Endothelial cell (in vitro differentiated cells): Measurements from ENCODE around the gene ADCY3. TPM values are rescaled to one million over a fixed set of nuclear protein-coding genes. Genes with fewer than 3 reads are reported as not detected.

Experiments
- DNase-seq: peaks from one replicate; pipeline ENCODE4 v3.0.0; 2021; ENCODE audit warnings: low spot score
- H3K27ac Mint-ChIP-seq: one replicate; pipeline ENCODE4 v1.8.0; 2021; ENCODE audit warnings: mixed read lengths, inconsistent platforms; ENCODE audit not compliant: unreplicated experiment
- H3K27me3 Mint-ChIP-seq: one replicate; pipeline ENCODE4 v1.8.0; 2021; ENCODE audit warnings: mild to moderate bottlenecking, moderate library complexity, mixed read lengths, inconsistent platforms; ENCODE audit not compliant: unreplicated experiment
- H3K36me3 Mint-ChIP-seq: one replicate; pipeline ENCODE4 v1.8.0; 2021; ENCODE audit warnings: mild to moderate bottlenecking, low read depth, mixed read lengths, inconsistent platforms; ENCODE audit not compliant: unreplicated experiment
- H3K4me1 Mint-ChIP-seq: one replicate; pipeline ENCODE4 v1.8.0; 2021; ENCODE audit warnings: mild to moderate bottlenecking, mixed read lengths, inconsistent platforms; ENCODE audit not compliant: unreplicated experiment
- H3K4me3 Mint-ChIP-seq: one replicate; pipeline ENCODE4 v1.8.0; 2021; ENCODE audit warnings: mild to moderate bottlenecking, mixed read lengths, inconsistent platforms; ENCODE audit not compliant: unreplicated experiment
- H3K9me3 Mint-ChIP-seq: one replicate; pipeline ENCODE4 v1.8.0; 2021; ENCODE audit warnings: mixed read lengths, inconsistent platforms; ENCODE audit not compliant: unreplicated experiment
- CTCF ChIP-seq: fragments of 200-600 bp; sonication (generic); IDR thresholded peaks from one replicate; pipeline ENCODE4 v1.5.0; 2021; ENCODE audit warnings: antibody characterized with exemption; ENCODE audit not compliant: unreplicated experiment
- total RNA-seq: library from RNA; stranded (reverse); fragmentation: NEBNext Ultra II Directional; extraction: Animal tissue kit (Norgen Biotek cat#: 25700); gene quantifications from one replicate; pipeline ENCODE4 v1.2.1, GENCODE V29; 2021; ENCODE audit not compliant: unreplicated experiment

ADCY3 gene
- total RNA-seq, 1 donor from 2014 or later: 88.0 TPM

- H3K27me3 Mint-ChIP-seq: peaks cover 17% of the 10 kb centered on the region
- no peak overlapping the region for H3K27ac Mint-ChIP-seq
- DNase-seq: no peak
- no peak overlapping the region for H3K4me3 Mint-ChIP-seq
- peaks cover 36% of the 10 kb centered on the region for H3K4me1 Mint-ChIP-seq
- peaks cover 19% of the 10 kb centered on the region for H3K36me3 Mint-ChIP-seq
- TF ChIP-seq CTCF: no peak
- no peaks in the 10 kb centered on the region for H3K9me3 Mint-ChIP-seq
These were observed 4.9 kb downstream of the ADCY3 start for GRCh38 chr2:24915175-24915574.

- DNase-seq: no peak
- Mint-ChIP-seq H3K4me1 (peaks cover 38% of the 10 kb centered on the region), H3K27me3 (peaks cover 17% of the 10 kb centered on the region), H3K4me3 (no peak overlapping the region), H3K27ac (no peak overlapping the region), H3K9me3 (no peaks in the 10 kb centered on the region), H3K36me3 (peaks cover 24% of the 10 kb centered on the region)
- TF ChIP-seq CTCF: no peak
These were observed 5.3 kb downstream of the ADCY3 start for GRCh38 chr2:24914713-24915112.

DNA sequence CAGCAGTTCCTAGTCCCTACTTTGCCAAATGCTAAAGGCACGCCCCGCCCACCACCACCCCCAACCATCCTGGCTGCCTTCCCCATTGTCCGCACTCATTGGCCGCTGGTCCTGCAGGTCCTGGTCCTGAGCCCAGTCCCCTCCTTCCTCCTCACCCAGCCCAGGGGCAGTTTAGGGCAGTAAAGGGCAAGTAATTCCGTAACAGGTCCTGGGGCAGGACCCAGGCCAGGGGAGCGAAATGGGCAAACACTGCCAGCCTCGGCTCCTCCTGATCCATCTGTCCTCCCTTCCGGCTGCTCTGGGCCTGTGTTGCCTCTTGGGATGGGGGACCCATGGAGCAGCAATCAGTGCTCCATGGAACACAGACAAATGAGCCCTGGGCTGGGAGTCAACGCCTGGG lies 6.1 kb downstream of the ADCY3 start:
- Mint-ChIP-seq H3K4me1 (peaks cover 38% of the 10 kb centered on the region), H3K27me3 (peaks cover 15% of the 10 kb centered on the region), H3K9me3 (no peaks in the 10 kb centered on the region), H3K4me3 (no peak overlapping the region), H3K27ac (no peak overlapping the region), H3K36me3 (peaks cover 26% of the 10 kb centered on the region)
- DNase-seq: no peak
- TF ChIP-seq CTCF: no peak

DNA sequence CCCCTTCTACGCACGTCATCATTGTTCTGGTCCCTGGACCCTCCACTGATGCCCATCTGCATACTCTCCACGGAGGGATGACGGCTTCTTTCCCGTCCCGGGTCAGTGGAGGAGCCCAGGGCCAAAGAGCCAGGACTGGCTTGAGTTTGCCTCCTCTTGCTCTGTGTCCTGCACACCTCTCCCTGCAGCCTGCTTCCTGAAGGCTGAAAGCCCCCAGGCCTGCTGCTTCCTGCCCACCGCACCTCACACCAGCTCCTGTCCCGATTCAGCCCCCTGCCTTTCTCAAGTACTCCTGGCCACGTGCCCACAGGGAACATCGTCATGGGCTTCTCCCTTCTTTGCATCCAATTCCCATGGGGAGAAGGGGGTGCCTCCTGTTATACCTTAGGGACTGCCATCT lies 7.1 kb downstream of the ADCY3 start:
- H3K27me3 Mint-ChIP-seq: peaks cover 14% of the 10 kb centered on the region
- no peak overlapping the region for H3K4me3 Mint-ChIP-seq
- H3K36me3 Mint-ChIP-seq: peaks cover 31% of the 10 kb centered on the region
- TF ChIP-seq CTCF: no peak
- no peak for DNase-seq
- no peaks in the 10 kb centered on the region for H3K9me3 Mint-ChIP-seq
- no peak overlapping the region for H3K27ac Mint-ChIP-seq
- peaks cover 38% of the 10 kb centered on the region for H3K4me1 Mint-ChIP-seq

DNA sequence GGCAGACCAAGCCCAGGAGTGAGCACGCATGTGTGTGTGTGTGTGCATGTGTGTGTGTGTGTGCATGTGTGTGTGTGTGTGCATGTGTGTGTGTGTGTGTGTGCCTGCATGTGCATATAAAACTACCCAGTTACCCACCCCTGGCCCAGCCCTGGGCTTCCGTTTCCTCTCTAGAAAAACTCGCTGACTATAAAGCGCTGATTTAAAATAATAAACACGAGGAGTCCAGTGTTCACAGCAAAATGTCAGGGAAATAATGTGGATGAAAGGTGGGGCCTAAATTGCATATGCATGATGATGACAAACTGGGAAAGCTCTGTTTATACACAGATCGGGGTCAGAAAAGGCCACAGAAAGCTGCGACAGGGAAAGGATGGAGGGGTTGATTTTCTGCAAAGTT lies 7.5 kb downstream of the ADCY3 start:
- TF ChIP-seq CTCF: no peak
- H3K4me1 Mint-ChIP-seq: peaks cover 34% of the 10 kb centered on the region

More for the DNA sequence above, 7.5 kb downstream of the ADCY3 start:
- Mint-ChIP-seq H3K4me3 (no peak overlapping the region), H3K27ac (no peak overlapping the region), H3K9me3 (no peaks in the 10 kb centered on the region), H3K36me3 (peaks cover 31% of the 10 kb centered on the region), H3K27me3 (peaks cover 12% of the 10 kb centered on the region)
- DNase-seq: no peak
